Muscle of leg (tissue), 11 donors: ENCODE measurements around the gene MBNL1. TPM values are rescaled to one million over a fixed set of nuclear protein-coding genes. Genes with fewer than 3 reads are reported as not detected.

Experiments
- DNase-seq: peaks from one replicate; pipeline ENCODE4 v3.0.0; 2013
- H3K27ac ChIP-seq: one replicate; pipeline ENCODE4 v1.5.1; 2013; ENCODE audit warnings: mild to moderate bottlenecking, low read length, control low read depth
- H3K27me3 ChIP-seq: one replicate; pipeline ENCODE4 v1.6.1; 2013; ENCODE audit warnings: low read length; ENCODE audit not compliant: control insufficient read depth, insufficient read depth
- H3K36me3 ChIP-seq: one replicate; pipeline ENCODE4 v1.6.1; 2013; ENCODE audit warnings: low read length; ENCODE audit not compliant: control insufficient read depth, insufficient read depth
- H3K4me1 ChIP-seq: one replicate; pipeline ENCODE4 v1.6.1; 2013; ENCODE audit warnings: low read length; ENCODE audit not compliant: control insufficient read depth, insufficient read depth
- H3K4me3 ChIP-seq: one replicate; pipeline ENCODE4 v1.5.1; 2013; ENCODE audit warnings: low read length, control low read depth
- H3K9me3 ChIP-seq: replicated peaks from 2 replicates; pipeline ENCODE4 v1.6.1; 2013; ENCODE audit warnings: low read depth, low read length; ENCODE audit not compliant: control insufficient read depth
- WGBS: methylation state at CpG from one replicate; pipeline ENCODE4 v1.1.5; 2013; ENCODE audit warnings: missing lambda C conversion rate; ENCODE audit not compliant: insufficient coverage; 5-methylcytosine and 5-hydroxymethylcytosine counted together
- polyA plus RNA-seq, 8 donors: library from polyadenylated mRNA; unstranded; fragments of 120-200 nt; gene quantifications; one replicate each; pipeline versions ENCODE4 v1.2.1 to v1.2.3, GENCODE V29; 2013; ENCODE audit warnings: inconsistent platforms in 1 of 8, low replicate concordance in 1 of 8; ENCODE audit not compliant: insufficient read length in 8 of 8, insufficient read depth in 1 of 8
- total RNA-seq: library from RNA; stranded (reverse); fragments of 120-200 nt; gene quantifications from one replicate; pipeline ENCODE4 v1.2.4, GENCODE V29; 2013

Gene MBNL1
- total and polyA plus RNA-seq, 9 donors, result 37.6 to 87.4 (median 51.5) TPM

GRCh38 chr3:152338159-152338720 lies 69.5 kb downstream of the MBNL1 start:
- Histone ChIP-seq H3K4me3 (no peak overlapping the region), H3K36me3 (peaks cover 4% of the 10 kb centered on the region), H3K27me3 (no peaks in the 10 kb centered on the region), H3K27ac (no peak overlapping the region), H3K4me1 (no peaks in the 10 kb centered on the region), H3K9me3 (no peaks in the 10 kb centered on the region)
- DNase-seq, result no peak
- 92% methylated on average over 4 of the region's 5 CpGs for WGBS

- Histone ChIP-seq H3K9me3 (no peaks in the 10 kb centered on the region), H3K27ac (no peak overlapping the region), H3K4me1 (no peaks in the 10 kb centered on the region), H3K36me3 (peaks cover 4% of the 10 kb centered on the region), H3K4me3 (no peak overlapping the region), H3K27me3 (no peaks in the 10 kb centered on the region)
- WGBS, result 93% methylated on average over 2 of the region's 4 CpGs
- no peak for DNase-seq
Observed at GRCh38 chr3:152339881-152340505, 71.3 kb downstream of the MBNL1 start.

GRCh38 chr3:152345233-152345632 lies 76.5 kb downstream of the MBNL1 start:
- WGBS, result no CpG with 5 or more reads among the region's 1 CpG
- Histone ChIP-seq H3K4me3 (no peak overlapping the region), H3K9me3 (no peaks in the 10 kb centered on the region), H3K36me3 (peaks cover 4% of the 10 kb centered on the region), H3K27me3 (no peaks in the 10 kb centered on the region), H3K27ac (no peak overlapping the region), H3K4me1 (no peaks in the 10 kb centered on the region)
- no peak for DNase-seq

- no peak for DNase-seq
- H3K27ac ChIP-seq, result no peak overlapping the region
- no peaks in the 10 kb centered on the region for H3K27me3 ChIP-seq
- 89% methylated on average over 1 of the region's 4 CpGs for WGBS
- no peaks in the 10 kb centered on the region for H3K4me1 ChIP-seq
- no peaks in the 10 kb centered on the region for H3K9me3 ChIP-seq
- no peak overlapping the region for H3K4me3 ChIP-seq
- peaks cover 4% of the 10 kb centered on the region for H3K36me3 ChIP-seq
Observed at GRCh38 chr3:152346058-152346457, 77.3 kb downstream of the MBNL1 start.

- H3K4me3 ChIP-seq, result no peak overlapping the region
- no peak for DNase-seq
- H3K27me3 ChIP-seq, result no peaks in the 10 kb centered on the region
- H3K27ac ChIP-seq, result no peak overlapping the region
- no CpG with 5 or more reads among the region's 2 CpGs for WGBS
- peaks cover 4% of the 10 kb centered on the region for H3K36me3 ChIP-seq
- H3K4me1 ChIP-seq, result no peaks in the 10 kb centered on the region
- H3K9me3 ChIP-seq, result no peaks in the 10 kb centered on the region
Observed at GRCh38 chr3:152346740-152347139, 78.0 kb downstream of the MBNL1 start.

- Histone ChIP-seq H3K36me3 (no peaks in the 10 kb centered on the region), H3K4me3 (no peak overlapping the region), H3K4me1 (no peaks in the 10 kb centered on the region), H3K27ac (no peak overlapping the region), H3K27me3 (no peaks in the 10 kb centered on the region), H3K9me3 (no peaks in the 10 kb centered on the region)
- DNase-seq, result peak; percentile 32
- no CpG with 5 or more reads among the region's 2 CpGs for WGBS
Observed at GRCh38 chr3:152348436-152349177, 79.9 kb downstream of the MBNL1 start.

- Histone ChIP-seq H3K4me3 (no peak overlapping the region), H3K36me3 (no peaks in the 10 kb centered on the region), H3K27me3 (no peaks in the 10 kb centered on the region), H3K27ac (no peak overlapping the region), H3K4me1 (no peaks in the 10 kb centered on the region), H3K9me3 (no peaks in the 10 kb centered on the region)
- no peak for DNase-seq
- no CpG with 5 or more reads among the region's 1 CpG for WGBS
Observed at GRCh38 chr3:152349392-152349791, 80.7 kb downstream of the MBNL1 start.

GRCh38 chr3:152350139-152350538 lies 81.4 kb downstream of the MBNL1 start:
- Histone ChIP-seq H3K27ac (no peak overlapping the region), H3K4me3 (no peak overlapping the region), H3K4me1 (no peaks in the 10 kb centered on the region), H3K36me3 (no peaks in the 10 kb centered on the region), H3K27me3 (no peaks in the 10 kb centered on the region), H3K9me3 (no peaks in the 10 kb centered on the region)
- no peak for DNase-seq

GRCh38 chr3:152350776-152351175 lies 82.0 kb downstream of the MBNL1 start:
- DNase-seq, result no peak
- no peaks in the 10 kb centered on the region for H3K4me1 ChIP-seq
- H3K9me3 ChIP-seq, result no peaks in the 10 kb centered on the region
- H3K36me3 ChIP-seq, result no peaks in the 10 kb centered on the region
- H3K27ac ChIP-seq, result no peak overlapping the region
- no peaks in the 10 kb centered on the region for H3K27me3 ChIP-seq
- no peak overlapping the region for H3K4me3 ChIP-seq
- 92% methylated on average over 2 of the region's 4 CpGs for WGBS

- no peaks in the 10 kb centered on the region for H3K9me3 ChIP-seq
- H3K4me3 ChIP-seq, result no peak overlapping the region
- no peaks in the 10 kb centered on the region for H3K27me3 ChIP-seq
- H3K4me1 ChIP-seq, result no peaks in the 10 kb centered on the region
- WGBS, result 47% methylated on average over 2 of the region's 4 CpGs
- H3K27ac ChIP-seq, result no peak overlapping the region
- no peaks in the 10 kb centered on the region for H3K36me3 ChIP-seq
- peak; percentile 17 for DNase-seq
Observed at GRCh38 chr3:152352554-152352953, 83.8 kb downstream of the MBNL1 start.
